ENCODE data around the gene CTDSPL.

The CTDSPL gene

DNA sequence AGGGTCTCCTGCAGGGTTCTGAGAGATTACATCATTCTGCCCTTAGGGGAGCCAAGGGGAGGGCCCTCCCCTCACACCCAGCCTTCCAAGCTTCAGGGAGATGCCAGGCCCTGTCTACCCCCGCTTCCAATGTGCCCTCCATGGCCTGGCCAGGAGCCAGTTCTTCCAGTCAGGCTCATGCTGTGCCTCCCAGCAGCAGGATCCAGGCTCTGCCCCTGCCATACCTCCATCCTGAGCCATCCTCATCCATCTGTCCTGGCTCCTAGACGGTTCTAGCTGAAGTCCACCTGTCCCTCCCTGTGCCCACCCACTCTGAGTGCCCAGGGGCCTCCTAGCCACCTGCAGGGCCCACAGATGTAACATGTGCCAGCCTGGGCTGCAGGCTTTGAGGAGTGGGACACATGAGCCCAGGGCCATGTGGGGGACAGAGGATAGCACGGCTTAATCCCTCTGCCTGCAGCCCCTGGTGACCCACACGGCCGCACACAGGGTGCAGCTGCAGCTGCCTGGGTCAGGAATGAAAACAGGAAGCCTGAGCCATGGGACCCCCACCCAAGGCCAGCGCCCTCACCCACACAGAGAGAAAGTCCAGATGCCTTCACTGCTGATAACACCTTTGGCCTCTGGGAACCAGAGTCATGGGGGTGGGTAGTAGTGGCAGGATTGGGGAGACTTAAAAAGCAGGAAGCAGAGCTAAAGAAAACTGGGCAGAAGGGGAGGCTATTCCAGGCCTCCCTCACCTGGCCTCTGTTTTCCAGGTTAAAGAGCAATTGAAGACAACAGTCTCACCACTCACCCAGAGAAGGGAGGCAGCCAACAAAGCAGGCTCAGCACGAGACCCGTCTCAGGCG lies 156.0 kb downstream of the CTDSPL start:
- FAIRE-seq = no peak
- TF ChIP-seq, protein P1, sequence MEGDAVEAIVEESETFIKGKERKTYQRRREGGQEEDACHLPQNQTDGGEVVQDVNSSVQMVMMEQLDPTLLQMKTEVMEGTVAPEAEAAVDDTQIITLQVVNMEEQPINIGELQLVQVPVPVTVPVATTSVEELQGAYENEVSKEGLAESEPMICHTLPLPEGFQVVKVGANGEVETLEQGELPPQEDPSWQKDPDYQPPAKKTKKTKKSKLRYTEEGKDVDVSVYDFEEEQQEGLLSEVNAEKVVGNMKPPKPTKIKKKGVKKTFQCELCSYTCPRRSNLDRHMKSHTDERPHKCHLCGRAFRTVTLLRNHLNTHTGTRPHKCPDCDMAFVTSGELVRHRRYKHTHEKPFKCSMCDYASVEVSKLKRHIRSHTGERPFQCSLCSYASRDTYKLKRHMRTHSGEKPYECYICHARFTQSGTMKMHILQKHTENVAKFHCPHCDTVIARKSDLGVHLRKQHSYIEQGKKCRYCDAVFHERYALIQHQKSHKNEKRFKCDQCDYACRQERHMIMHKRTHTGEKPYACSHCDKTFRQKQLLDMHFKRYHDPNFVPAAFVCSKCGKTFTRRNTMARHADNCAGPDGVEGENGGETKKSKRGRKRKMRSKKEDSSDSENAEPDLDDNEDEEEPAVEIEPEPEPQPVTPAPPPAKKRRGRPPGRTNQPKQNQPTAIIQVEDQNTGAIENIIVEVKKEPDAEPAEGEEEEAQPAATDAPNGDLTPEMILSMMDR (IDR thresholded peaks at IDR 0.05; ENCODE audit: insufficient read depth, missing control alignments) = no peak
- no peak for DNase-seq (ENCODE audit: insufficient read length, low spot score)

DNA sequence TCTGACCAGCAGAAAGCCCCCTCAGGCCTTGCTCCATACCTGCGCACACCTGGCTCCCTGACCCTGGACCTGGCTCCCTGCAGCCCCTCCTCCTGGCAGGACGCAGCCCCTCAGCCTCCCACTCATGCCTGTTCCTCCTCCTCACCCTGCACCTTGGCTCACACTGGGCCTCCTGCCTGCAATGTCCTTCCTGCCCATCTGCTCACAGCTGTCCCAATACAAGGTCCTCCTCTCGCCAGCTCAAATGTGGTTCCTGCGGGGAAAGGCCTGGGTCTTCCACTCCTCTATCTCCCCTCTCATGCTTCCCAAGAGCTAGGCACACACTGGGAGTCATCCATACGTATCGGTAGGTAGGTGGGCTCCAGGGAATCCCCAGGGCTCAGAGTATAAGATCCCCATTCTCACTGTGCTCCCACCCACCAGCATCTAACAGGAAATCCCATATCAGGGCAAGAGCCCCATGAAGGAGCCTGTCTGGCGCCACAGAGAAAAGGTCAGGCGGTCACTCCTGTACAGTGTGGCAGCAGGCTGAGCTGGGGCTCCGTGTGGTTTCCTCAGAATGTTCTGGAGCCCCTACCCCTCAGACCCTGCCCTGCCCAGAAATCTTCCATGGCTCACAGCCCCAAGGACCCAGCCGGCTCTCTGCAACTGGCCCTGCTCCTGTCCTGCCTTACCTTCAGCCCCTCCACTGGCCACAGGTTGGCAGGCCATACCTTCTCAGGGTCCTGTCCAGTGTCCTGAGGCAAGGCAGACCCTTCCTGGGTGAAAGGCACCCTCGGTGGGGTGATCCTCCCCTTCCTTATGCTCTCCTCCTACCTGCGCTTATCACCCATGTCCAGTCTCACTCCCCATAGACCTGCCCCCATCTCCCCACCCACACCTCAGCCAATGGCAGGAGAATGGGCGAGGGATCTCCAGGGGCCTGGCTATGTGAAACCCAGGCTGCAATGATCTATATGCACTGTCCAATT lies 156.9 kb downstream of the CTDSPL start:
- TF ChIP-seq, protein P1 (IDR thresholded peaks at IDR 0.05; ENCODE audit: insufficient read depth, missing control alignments) = no peak
- DNase-seq (ENCODE audit: insufficient read length, low spot score) (no peak), FAIRE-seq (no peak)

DNA sequence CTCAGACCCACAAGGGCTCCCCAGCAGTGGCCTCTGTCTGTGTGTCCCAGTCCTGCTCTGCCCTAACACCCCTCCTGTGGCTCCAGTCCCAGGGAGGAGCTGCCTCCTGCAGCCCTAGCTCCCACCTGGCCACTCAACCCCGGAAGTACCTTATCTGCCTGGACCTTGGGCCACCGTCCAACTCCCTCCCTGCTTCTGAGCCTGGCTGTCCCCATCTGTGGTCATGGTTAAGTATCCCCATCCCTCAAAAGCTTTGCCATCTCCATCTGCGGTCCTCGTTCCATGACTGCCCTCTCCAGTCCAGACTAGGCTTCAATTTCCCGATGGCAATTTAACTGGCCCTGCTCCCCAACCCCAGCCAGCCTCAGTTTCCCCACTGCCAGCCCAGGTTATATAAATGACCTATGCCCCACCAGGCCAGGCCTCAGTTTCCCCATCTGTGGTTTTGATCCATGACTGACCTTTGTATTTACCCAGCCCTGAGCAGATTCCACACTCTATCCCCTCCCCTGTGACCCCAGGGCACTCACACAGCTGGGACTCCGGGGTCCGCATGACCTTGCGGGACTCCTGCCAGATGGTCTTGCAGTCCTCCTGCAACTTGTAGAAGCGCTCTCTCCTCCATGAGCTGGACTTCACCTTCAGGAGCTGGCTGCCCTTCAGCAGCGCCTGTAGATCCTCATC lies 158.1 kb downstream of the CTDSPL start:
- TF ChIP-seq, protein P1 (IDR thresholded peaks at IDR 0.05; ENCODE audit: insufficient read depth, missing control alignments) = no peak
- FAIRE-seq (no peak), DNase-seq (ENCODE audit: insufficient read length, low spot score) (no peak)

DNA sequence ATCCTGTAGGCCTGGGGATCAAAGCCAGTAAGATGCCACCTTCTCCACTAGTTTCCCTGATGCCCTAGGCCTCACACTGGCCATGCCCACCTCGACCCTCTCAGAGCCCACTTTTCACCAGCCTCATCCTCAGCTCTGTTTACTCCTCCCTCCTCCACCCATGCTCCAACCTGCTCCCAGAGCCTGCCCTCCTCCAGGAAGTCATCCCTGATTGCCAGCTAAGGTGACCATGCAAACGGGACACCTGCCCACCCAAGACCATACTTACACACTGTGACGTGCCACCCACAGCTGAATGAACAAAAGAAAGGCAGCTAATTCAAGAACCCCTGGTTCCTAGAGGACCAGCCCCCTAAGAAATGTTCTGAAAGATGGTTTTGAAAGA lies 158.7 kb downstream of the CTDSPL start:
- FAIRE-seq (no peak), DNase-seq (ENCODE audit: insufficient read length, low spot score) (no peak)
- TF ChIP-seq, protein P1 (IDR thresholded peaks at IDR 0.05; ENCODE audit: insufficient read depth, missing control alignments) = no peak

DNA sequence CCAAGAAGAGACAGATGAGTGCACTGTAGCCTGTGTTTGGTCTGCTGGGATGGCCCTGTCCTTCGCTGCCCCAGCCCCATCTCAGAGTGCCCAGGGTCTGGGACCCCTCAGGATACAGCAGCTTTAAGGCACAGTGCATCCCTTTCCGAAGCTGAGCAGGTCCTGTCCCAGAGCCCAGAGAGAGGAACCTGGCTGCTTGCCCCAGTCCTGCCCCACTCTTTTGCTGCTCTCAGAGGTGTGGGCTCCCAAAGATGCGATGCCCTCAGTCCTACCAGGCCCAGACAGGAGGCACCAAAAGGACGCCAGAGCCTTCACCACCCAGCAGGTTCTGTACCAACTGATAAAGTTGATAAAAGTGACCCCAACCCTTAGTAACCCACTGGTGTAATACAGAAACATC lies 159.5 kb downstream of the CTDSPL start:
- FAIRE-seq (no peak), DNase-seq (ENCODE audit: insufficient read length, low spot score) (no peak)
- TF ChIP-seq, protein P1 (IDR thresholded peaks at IDR 0.05; ENCODE audit: insufficient read depth, missing control alignments) = no peak

DNA sequence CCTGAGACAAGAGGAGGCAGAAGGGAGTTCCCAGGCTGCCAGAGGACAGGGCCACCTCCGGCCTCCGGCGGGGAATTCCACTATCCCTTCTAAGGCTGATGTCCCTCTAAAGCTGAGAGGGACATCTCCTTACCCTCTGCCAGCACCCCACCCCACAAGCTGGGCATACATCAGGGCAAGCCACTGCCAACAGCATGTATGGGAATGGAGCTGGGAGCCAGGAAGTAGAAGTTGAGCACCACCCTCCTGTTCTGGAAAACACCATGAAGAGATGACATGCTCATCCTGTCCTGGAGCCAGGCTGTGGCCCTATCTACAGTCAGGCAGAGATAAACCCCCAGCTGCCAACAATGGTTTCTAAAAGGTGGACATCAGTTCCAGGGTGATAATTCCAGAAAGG lies 160.6 kb downstream of the CTDSPL start:
- FAIRE-seq (no peak), DNase-seq (ENCODE audit: insufficient read length, low spot score) (no peak)
- TF ChIP-seq, protein P1 (IDR thresholded peaks at IDR 0.05; ENCODE audit: insufficient read depth, missing control alignments) = no peak
